Fibroblast of pulmonary artery (primary cell): ENCODE measurements around the gene SBNO2.
A peak's percentile ranks its signal among the peaks of the same experiment; 100 is the strongest.

Experiments used
- DNase-seq: peaks from one replicate; pipeline ENCODE4 v3.0.0-alpha.2; 2010; ENCODE audit warnings: low read depth
- H3K4me3 ChIP-seq: replicated peaks from 2 replicates; pipeline ENCODE4 v1.5.1; 2011; ENCODE audit warnings: low read depth, mild to moderate bottlenecking, control low read depth, low read length, moderate library complexity
- CTCF ChIP-seq: IDR thresholded peaks from 2 replicates; pipeline ENCODE4 v1.5.1; 2011; ENCODE audit warnings: mild to moderate bottlenecking, control low read depth, low read length, inconsistent platforms; ENCODE audit errors: missing control alignments

Gene SBNO2

GRCh38 chr19:1098177-1099051 is 75.7 kb downstream of the SBNO2 start:
- H3K4me3 ChIP-seq, result no peak overlapping the region
- DNase-seq, result no peak
- TF ChIP-seq CTCF, result no peak

- DNase-seq, result no peak
- no peak overlapping the region for H3K4me3 ChIP-seq
- TF ChIP-seq CTCF, result no peak
Measured at GRCh38 chr19:1097810-1098176, 76.3 kb downstream of the SBNO2 start.

GRCh38 chr19:1094978-1095701 is 78.9 kb downstream of the SBNO2 start, which contains the start of gene POLR2E:
TSS of gene POLR2E (minus strand) at chr19:1095375. CDS start at chr19:1095315, 60 bp downstream.
- no peak for TF ChIP-seq CTCF
- H3K4me3 ChIP-seq, result peak within 1 kb of the TSS; percentile 90
- DNase-seq, result peak; percentile 99

GRCh38 chr19:1094655-1094977 is 79.5 kb downstream of the SBNO2 start:
- no peak for DNase-seq
- peak overlapping the region; percentile 90 for H3K4me3 ChIP-seq
- no peak for TF ChIP-seq CTCF

GRCh38 chr19:1093811-1094553 is 80.1 kb downstream of the SBNO2 start:
- peak overlapping the region; percentile 90 for H3K4me3 ChIP-seq
- DNase-seq, result no peak
- TF ChIP-seq CTCF, result no peak

- DNase-seq, result no peak
- H3K4me3 ChIP-seq, result peak overlapping the region; percentile 90
- TF ChIP-seq CTCF, result no peak
Measured at GRCh38 chr19:1093330-1093729, 80.7 kb downstream of the SBNO2 start.
